EH (cell line): ENCODE results near the gene ESR1.

Experiments used
- DNase-seq: peaks from one replicate; pipeline ENCODE4 v3.0.0-alpha.2; 2015; ENCODE audit warnings: low read depth

The ESR1 gene

GRCh38 chr6:151807513-151808370 lies at the start of gene ESR1:
Gene ESR1 (plus strand): TSS chr6:151807682. CDS start chr6:151807913, 231 bp downstream.
- peak; percentile 5 for DNase-seq

- no peak for DNase-seq
Measured at GRCh38 chr6:151760486-151760885, 47.0 kb upstream of the ESR1 start.

GRCh38 chr6:151761851-151762250 lies 45.6 kb upstream of the ESR1 start:
- DNase-seq = no peak

- no peak for DNase-seq
Measured at GRCh38 chr6:151762817-151763216, 44.7 kb upstream of the ESR1 start.

- DNase-seq = no peak
Measured at GRCh38 chr6:151763303-151763702, 44.2 kb upstream of the ESR1 start.

- peak; percentile 59 for DNase-seq
Measured at GRCh38 chr6:151763938-151764680, 43.4 kb upstream of the ESR1 start.

- peak; percentile 84 for DNase-seq
Measured at GRCh38 chr6:151765444-151765886, 42.0 kb upstream of the ESR1 start.

- DNase-seq = no peak
Measured at GRCh38 chr6:151772446-151772845, 35.0 kb upstream of the ESR1 start.

- no peak for DNase-seq
Measured at GRCh38 chr6:151773382-151773781, 34.1 kb upstream of the ESR1 start.

- no peak for DNase-seq
Measured at GRCh38 chr6:151782560-151782959, 24.9 kb upstream of the ESR1 start.

- DNase-seq = no peak
Measured at GRCh38 chr6:151783692-151784091, 23.8 kb upstream of the ESR1 start.

- DNase-seq = no peak
Measured at GRCh38 chr6:151784441-151785214, 22.9 kb upstream of the ESR1 start.

- no peak for DNase-seq
Measured at GRCh38 chr6:151796842-151797530, 10.5 kb upstream of the ESR1 start.

GRCh38 chr6:151803743-151804142 lies 3.7 kb upstream of the ESR1 start:
- no peak for DNase-seq

GRCh38 chr6:151804585-151805285 lies 2.7 kb upstream of the ESR1 start:
- no peak for DNase-seq

GRCh38 chr6:151805286-151805840 lies 2.1 kb upstream of the ESR1 start:
- DNase-seq = peak; percentile 7

GRCh38 chr6:151806757-151807512 lies 547 bp upstream of the ESR1 start:
- peak; percentile 13 for DNase-seq

GRCh38 chr6:151808371-151809241 lies 1.1 kb downstream of the ESR1 start:
- no peak for DNase-seq

- no peak for DNase-seq
Measured at GRCh38 chr6:151811081-151811480, 3.6 kb downstream of the ESR1 start.
